KMS-11 (cell line): ENCODE measurements around the gene PAX8.

Experiments
- H2AFZ ChIP-seq: fragments of 200-600 bp; sonication (generic); 2 replicates; pipeline ENCODE4 v1.6.1; 2016; ENCODE audit warnings: antibody characterized with exemption, mixed run types, low read depth
- H3K27ac ChIP-seq: fragments of 200-600 bp; sonication (generic); 2 replicates; pipeline ENCODE4 v1.6.1; 2016; ENCODE audit warnings: mild to moderate bottlenecking, mixed run types
- H3K27me3 ChIP-seq: fragments of 200-600 bp; sonication (generic); 2 replicates; pipeline ENCODE4 v1.6.1; 2017; ENCODE audit warnings: mild to moderate bottlenecking, low read depth, mixed run types, moderate library complexity; ENCODE audit not compliant: insufficient read depth
- H3K36me3 ChIP-seq: fragments of 200-600 bp; sonication (generic); 2 replicates; pipeline ENCODE4 v1.6.1; 2017; ENCODE audit warnings: mild to moderate bottlenecking, mixed run types; ENCODE audit not compliant: insufficient read depth
- H3K4me1 ChIP-seq: fragments of 200-600 bp; sonication (generic); 2 replicates; pipeline ENCODE4 v1.6.1; 2016; ENCODE audit warnings: mild to moderate bottlenecking, low read depth, mixed run types; ENCODE audit not compliant: poor library complexity, severe bottlenecking
- H3K4me2 ChIP-seq: fragments of 200-600 bp; sonication (generic); 2 replicates; pipeline ENCODE4 v1.7.0; 2016; ENCODE audit warnings: mild to moderate bottlenecking, mixed run types
- H3K4me3 ChIP-seq: fragments of 200-600 bp; sonication (generic); IDR thresholded peaks from 2 replicates; pipeline ENCODE4 v1.6.1; 2017; ENCODE audit warnings: low read depth, low read length, mixed read lengths; ENCODE audit not compliant: insufficient read depth
- H3K79me2 ChIP-seq: fragments of 200-600 bp; sonication (generic); 2 replicates; pipeline ENCODE4 v1.6.1; 2016; ENCODE audit warnings: low read depth, mixed run types; ENCODE audit not compliant: insufficient read depth
- H3K9ac ChIP-seq: fragments of 200-600 bp; sonication (generic); 2 replicates; pipeline ENCODE4 v1.6.1; 2016; ENCODE audit warnings: mild to moderate bottlenecking, mixed run types
- H4K20me1 ChIP-seq: fragments of 200-600 bp; sonication (generic); 2 replicates; pipeline ENCODE4 v1.6.1; 2016; ENCODE audit warnings: mild to moderate bottlenecking, mixed run types; ENCODE audit not compliant: insufficient read depth
- CTCF ChIP-seq: fragments of 200-600 bp; sonication (generic); conservative IDR thresholded peaks from 2 replicates; pipeline ENCODE4 v1.6.1; 2017; ENCODE audit warnings: low read depth, mild to moderate bottlenecking, antibody characterized with exemption, low read length, moderate library complexity, mixed read lengths

PAX8 gene

GRCh38 chr2:113206251-113206650 lies 72.5 kb downstream of the PAX8 start:
- no peak overlapping the region for H2AFZ ChIP-seq
- H3K79me2 ChIP-seq, result no peaks in the 10 kb centered on the region
- H4K20me1 ChIP-seq, result no peaks in the 10 kb centered on the region
- no peak overlapping the region for H3K9ac ChIP-seq
- no peak overlapping the region for H3K4me3 ChIP-seq
- H3K27ac ChIP-seq, result no peak overlapping the region
- no peaks in the 10 kb centered on the region for H3K36me3 ChIP-seq
- H3K4me2 ChIP-seq, result no peak overlapping the region
- H3K27me3 ChIP-seq, result no peaks in the 10 kb centered on the region
- H3K4me1 ChIP-seq, result no peaks in the 10 kb centered on the region
- no peak for TF ChIP-seq CTCF

GRCh38 chr2:113203901-113204519 lies 74.7 kb downstream of the PAX8 start:
- H3K4me3 ChIP-seq, result no peak overlapping the region
- H4K20me1 ChIP-seq, result no peaks in the 10 kb centered on the region
- peak; percentile 66 for TF ChIP-seq CTCF
- no peak overlapping the region for H3K9ac ChIP-seq
- H2AFZ ChIP-seq, result no peak overlapping the region
- no peaks in the 10 kb centered on the region for H3K79me2 ChIP-seq
- H3K27me3 ChIP-seq, result no peaks in the 10 kb centered on the region
- H3K4me2 ChIP-seq, result no peak overlapping the region
- H3K27ac ChIP-seq, result no peak overlapping the region
- no peaks in the 10 kb centered on the region for H3K4me1 ChIP-seq
- H3K36me3 ChIP-seq, result no peaks in the 10 kb centered on the region

GRCh38 chr2:113203217-113203530 lies 75.5 kb downstream of the PAX8 start:
- Histone ChIP-seq H3K4me1 (no peaks in the 10 kb centered on the region), H3K4me3 (no peak overlapping the region), H3K4me2 (no peak overlapping the region), H3K79me2 (no peaks in the 10 kb centered on the region), H4K20me1 (no peaks in the 10 kb centered on the region), H3K27ac (no peak overlapping the region), H3K9ac (no peak overlapping the region), H3K36me3 (no peaks in the 10 kb centered on the region), H2AFZ (no peak overlapping the region), H3K27me3 (no peaks in the 10 kb centered on the region)
- TF ChIP-seq CTCF, result no peak

GRCh38 chr2:113202305-113203216 lies 76.2 kb downstream of the PAX8 start:
- H3K4me3 ChIP-seq, result no peak overlapping the region
- no peak overlapping the region for H3K27ac ChIP-seq
- H3K36me3 ChIP-seq, result no peaks in the 10 kb centered on the region
- no peak overlapping the region for H3K4me2 ChIP-seq
- no peaks in the 10 kb centered on the region for H4K20me1 ChIP-seq
- no peaks in the 10 kb centered on the region for H3K79me2 ChIP-seq
- H3K9ac ChIP-seq, result no peak overlapping the region
- no peaks in the 10 kb centered on the region for H3K4me1 ChIP-seq
- TF ChIP-seq CTCF, result no peak
- no peaks in the 10 kb centered on the region for H3K27me3 ChIP-seq
- H2AFZ ChIP-seq, result no peak overlapping the region
